NCI-H1092 treated with DMSO at 0.1 percent for 48 hours (cell line): ENCODE data around the gene ARID1B.

ENCODE experiments used
- DNase-seq: peaks from one replicate; lab custom pipeline; 2025; lab: John Stamatoyannopoulos, UW

The ARID1B gene

GRCh38 chr6:157054531-157054979 is 277.4 kb downstream of the ARID1B start:
- no peak for DNase-seq

- no peak for DNase-seq
Observed at GRCh38 chr6:157055863-157056262, 278.7 kb downstream of the ARID1B start.

- DNase-seq, result no peak
Observed at GRCh38 chr6:157056275-157056674, 279.1 kb downstream of the ARID1B start.

GRCh38 chr6:157058574-157058973 is 281.4 kb downstream of the ARID1B start:
- DNase-seq, result no peak

GRCh38 chr6:157059781-157060180 is 282.6 kb downstream of the ARID1B start:
- DNase-seq, result no peak

GRCh38 chr6:157060440-157060952 is 283.3 kb downstream of the ARID1B start:
- DNase-seq, result no peak

GRCh38 chr6:157061770-157062594 is 284.8 kb downstream of the ARID1B start:
- DNase-seq, result no peak

GRCh38 chr6:157063176-157063905 is 286.2 kb downstream of the ARID1B start:
- no peak for DNase-seq

GRCh38 chr6:157063923-157064322 is 286.7 kb downstream of the ARID1B start:
- DNase-seq, result no peak

GRCh38 chr6:157064502-157064901 is 287.3 kb downstream of the ARID1B start:
- no peak for DNase-seq

- no peak for DNase-seq
Observed at GRCh38 chr6:157065366-157065765, 288.2 kb downstream of the ARID1B start.

- DNase-seq, result no peak
Observed at GRCh38 chr6:157066781-157067491, 289.8 kb downstream of the ARID1B start.

- no peak for DNase-seq
Observed at GRCh38 chr6:157067507-157067906, 290.3 kb downstream of the ARID1B start.

GRCh38 chr6:157068691-157069324 is 291.6 kb downstream of the ARID1B start:
- DNase-seq, result no peak

- no peak for DNase-seq
Observed at GRCh38 chr6:157069585-157069984, 292.4 kb downstream of the ARID1B start.

- no peak for DNase-seq
Observed at GRCh38 chr6:157070403-157071107, 293.4 kb downstream of the ARID1B start.

- DNase-seq, result no peak
Observed at GRCh38 chr6:157072128-157072527, 294.9 kb downstream of the ARID1B start.

- no peak for DNase-seq
Observed at GRCh38 chr6:157073596-157073995, 296.4 kb downstream of the ARID1B start.

GRCh38 chr6:157074969-157075368 is 297.8 kb downstream of the ARID1B start:
- no peak for DNase-seq

- DNase-seq, result no peak
Observed at GRCh38 chr6:157075549-157076450, 298.6 kb downstream of the ARID1B start.
